ENCODE measurements around the gene ZNF331. TPM values are rescaled to one million over a fixed set of nuclear protein-coding genes. Genes with fewer than 3 reads are reported as not detected.

Gene ZNF331
- total and polyA plus RNA-seq, 2 of the 4 experiments (the other 2 are of a cell fraction) = 6.6 to 11.1 TPM

DNA sequence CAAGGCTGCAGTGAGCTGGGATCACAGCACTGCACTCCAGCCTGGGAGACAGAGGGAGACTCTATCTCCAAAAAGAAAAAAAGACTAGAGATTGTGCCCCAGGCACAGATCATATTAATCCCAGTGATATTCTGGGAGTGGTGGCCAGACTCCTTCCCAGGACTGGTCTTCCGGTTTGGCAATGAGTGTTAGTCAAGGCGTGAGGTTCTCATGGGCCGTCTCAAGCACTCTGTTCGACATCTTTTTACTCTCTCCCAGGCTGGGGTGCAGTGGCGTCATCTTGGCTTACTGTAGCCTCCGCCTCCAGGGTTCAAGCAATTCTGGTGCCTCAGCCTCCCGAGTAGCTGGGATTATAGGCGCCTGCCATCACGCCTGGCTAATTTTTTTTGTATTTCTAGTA, 88.5 kb downstream of the ZNF331 start:
- CTCF ChIA-PET = no interaction called here
- WGBS, 2 experiments (ENCODE audit: extremely low coverage in 2 of 2, insufficient read length in 1 of 2) = no CpG with 5 or more reads among the region's 9 CpGs
- dilution Hi-C loops (cut with HindIII; ENCODE audit: low sequenced_read_pairs, unreplicated experiment) = no loop called here

More for the DNA sequence above, 88.5 kb downstream of the ZNF331 start:
- TF ChIP-seq CHD1 (IDR thresholded peaks at IDR 0.05; ENCODE audit: low read depth, low read length) = no peak
- TF ChIP-seq, protein P1, sequence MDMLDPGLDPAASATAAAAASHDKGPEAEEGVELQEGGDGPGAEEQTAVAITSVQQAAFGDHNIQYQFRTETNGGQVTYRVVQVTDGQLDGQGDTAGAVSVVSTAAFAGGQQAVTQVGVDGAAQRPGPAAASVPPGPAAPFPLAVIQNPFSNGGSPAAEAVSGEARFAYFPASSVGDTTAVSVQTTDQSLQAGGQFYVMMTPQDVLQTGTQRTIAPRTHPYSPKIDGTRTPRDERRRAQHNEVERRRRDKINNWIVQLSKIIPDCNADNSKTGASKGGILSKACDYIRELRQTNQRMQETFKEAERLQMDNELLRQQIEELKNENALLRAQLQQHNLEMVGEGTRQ (IDR thresholded peaks at IDR 0.05; ENCODE audit: low read depth, low read length) = no peak
- no peak for TF ChIP-seq RAD21 (IDR thresholded peaks at IDR 0.05; ENCODE audit: low read length)
- TF ChIP-seq, protein P2, sequence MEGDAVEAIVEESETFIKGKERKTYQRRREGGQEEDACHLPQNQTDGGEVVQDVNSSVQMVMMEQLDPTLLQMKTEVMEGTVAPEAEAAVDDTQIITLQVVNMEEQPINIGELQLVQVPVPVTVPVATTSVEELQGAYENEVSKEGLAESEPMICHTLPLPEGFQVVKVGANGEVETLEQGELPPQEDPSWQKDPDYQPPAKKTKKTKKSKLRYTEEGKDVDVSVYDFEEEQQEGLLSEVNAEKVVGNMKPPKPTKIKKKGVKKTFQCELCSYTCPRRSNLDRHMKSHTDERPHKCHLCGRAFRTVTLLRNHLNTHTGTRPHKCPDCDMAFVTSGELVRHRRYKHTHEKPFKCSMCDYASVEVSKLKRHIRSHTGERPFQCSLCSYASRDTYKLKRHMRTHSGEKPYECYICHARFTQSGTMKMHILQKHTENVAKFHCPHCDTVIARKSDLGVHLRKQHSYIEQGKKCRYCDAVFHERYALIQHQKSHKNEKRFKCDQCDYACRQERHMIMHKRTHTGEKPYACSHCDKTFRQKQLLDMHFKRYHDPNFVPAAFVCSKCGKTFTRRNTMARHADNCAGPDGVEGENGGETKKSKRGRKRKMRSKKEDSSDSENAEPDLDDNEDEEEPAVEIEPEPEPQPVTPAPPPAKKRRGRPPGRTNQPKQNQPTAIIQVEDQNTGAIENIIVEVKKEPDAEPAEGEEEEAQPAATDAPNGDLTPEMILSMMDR (conservative IDR thresholded peaks at IDR 0.05; ENCODE audit: low read depth, low read length) = no peak
- TF ChIP-seq SMC3 (IDR thresholded peaks at IDR 0.05; ENCODE audit: low read depth, low read length) = no peak
- TF ChIP-seq CEBPB (IDR thresholded peaks at IDR 0.05; ENCODE audit: low read depth, low read length) = no peak
- TF ChIP-seq RCOR1 (IDR thresholded peaks at IDR 0.05; ENCODE audit: insufficient replicate concordance, low read length) = no peak
- TF ChIP-seq MXI1 (IDR thresholded peaks at IDR 0.05; ENCODE audit: borderline replicate concordance, low read depth, low read length) = no peak
- TF ChIP-seq POLR2A (IDR thresholded peaks at IDR 0.05; ENCODE audit: low read depth, low read length) = no peak
- no peak for TF ChIP-seq MAZ (IDR thresholded peaks at IDR 0.05; ENCODE audit: borderline replicate concordance, low read depth, low read length)
- no peaks in the 10 kb centered on the region for H3K36me3 ChIP-seq (ENCODE audit: control insufficient read depth, insufficient read depth, low read length)
- H3K9me3 ChIP-seq (ENCODE audit: control insufficient read depth, insufficient read depth, low read length) = peaks cover 16% of the 10 kb centered on the region
- no peak overlapping the region for H2AFZ ChIP-seq (replicated peaks; ENCODE audit: low read length, poor library complexity)
- no peak overlapping the region for H3K27ac ChIP-seq (ENCODE audit: insufficient read depth, low read length)
- no peak overlapping the region for H3K4me2 ChIP-seq (ENCODE audit: low read depth, low read length)
- H3K9me1 ChIP-seq (ENCODE audit: insufficient read depth, low read length) = no peaks in the 10 kb centered on the region
- H2BK15ac ChIP-seq (ENCODE audit: low read depth, low read length) = no peak overlapping the region
- no peak overlapping the region for H2BK5ac ChIP-seq (ENCODE audit: low read depth, low read length, poor library complexity, severe bottlenecking)
- no peak overlapping the region for H2AK5ac ChIP-seq (ENCODE audit: low read depth, low read length)
- H3K27me3 ChIP-seq (ENCODE audit: control insufficient read depth, insufficient read depth, low read length) = no peaks in the 10 kb centered on the region
- H4K8ac ChIP-seq (ENCODE audit: low read depth in 2 of 2, low read length in 2 of 2) = no peak overlapping the region
- BruUV-seq (replicated peaks) = no TSS peak
- no peak overlapping the region for H3K9ac ChIP-seq (ENCODE audit: low read depth, low read length)
- no peaks in the 10 kb centered on the region for H3K79me1 ChIP-seq (ENCODE audit: low read depth in 1 of 2, low read length in 2 of 2)
- in situ Hi-C loops (cut with MboI; ENCODE audit: low sequenced_read_pairs) = no loop called here
- H2BK120ac ChIP-seq (ENCODE audit: low read depth, low read length) = no peak overlapping the region
- no peak overlapping the region for H3K23ac ChIP-seq (ENCODE audit: low read depth, low read length)
- H2AK9ac ChIP-seq (replicated peaks; ENCODE audit: low read depth, low read length, poor library complexity) = no peak overlapping the region
- H3K14ac ChIP-seq (replicated peaks; ENCODE audit: low read depth, low read length) = no peak overlapping the region
- no peak overlapping the region for H4K91ac ChIP-seq (ENCODE audit: insufficient read depth, low read depth, low read length)
- H2BK20ac ChIP-seq (ENCODE audit: low read depth, low read length) = no peak overlapping the region
- no peak overlapping the region for H3K4me3 ChIP-seq (ENCODE audit: insufficient read depth, low read depth, low read length)
- intact Hi-C loops (cut with micrococcal nuclease) = no loop called here
- H3K4me1 ChIP-seq (ENCODE audit: control insufficient read depth, insufficient read depth, low read length) = no peaks in the 10 kb centered on the region
- H3K56ac ChIP-seq (ENCODE audit: extremely low read depth, insufficient read depth, low read length) = no peak overlapping the region
- no peak overlapping the region for H3K18ac ChIP-seq (ENCODE audit: low read depth, low read length)
- no peak for ATAC-seq (ENCODE audit: low read depth)
- H4K20me1 ChIP-seq (ENCODE audit: insufficient read depth, low read length) = no peaks in the 10 kb centered on the region
- H3K4ac ChIP-seq (ENCODE audit: low read depth, low read length) = no peak overlapping the region
- H4K5ac ChIP-seq (ENCODE audit: low read depth, low read length) = no peak overlapping the region
- POLR2A ChIA-PET (ENCODE audit: unreplicated experiment) = no interaction called here
- DNase-seq = no peak

All from IMR-90 (cell line).